Vagina (tissue), 2 donors: ENCODE data around the gene BSND. TPM values are rescaled to one million over a fixed set of nuclear protein-coding genes. Genes with fewer than 3 reads are reported as not detected.

ENCODE experiments used
- DNase-seq, 2 donors: peaks; one replicate each; pipeline ENCODE4 v3.0.0-alpha.2; 2017; ENCODE audit errors: extremely low spot score in 2 of 2
- H3K27ac ChIP-seq: fragments of 200-600 bp; sonication (generic); one replicate; pipeline ENCODE4 v1.5.1; 2019
- H3K27me3 ChIP-seq: fragments of 200-600 bp; sonication (generic); one replicate; pipeline ENCODE4 v1.5.1; 2019
- H3K36me3 ChIP-seq, 2 donors: fragments of 200-600 bp; sonication (generic); one replicate each; pipeline ENCODE4 v1.5.1; 2017 to 2019
- H3K4me1 ChIP-seq: fragments of 200-600 bp; sonication (generic); one replicate; pipeline ENCODE4 v1.5.1; 2019
- H3K4me3 ChIP-seq, 2 donors: fragments of 200-600 bp; sonication (generic); 1 replicate in 1 of 2; 2 replicates in 1 of 2; pipeline ENCODE4 v1.5.1; 2016 to 2019
- H3K9me3 ChIP-seq: fragments of 200-600 bp; sonication (generic); one replicate; pipeline ENCODE4 v1.5.1; 2019
- CTCF ChIP-seq, 3 experiments: fragments of 450-650 bp in 2 of 3; fragments of 200-600 bp in 1 of 3; sonication (generic) in 1 of 3; IDR thresholded peaks; one replicate each; pipeline ENCODE4 v1.5.1; 2017 to 2019; ENCODE audit warnings: antibody characterized with exemption in 3 of 3, mild to moderate bottlenecking in 2 of 3, moderate library complexity in 2 of 3
- POLR2A ChIP-seq, 2 donors: fragments of 450-650 bp; IDR thresholded peaks; one replicate each; pipeline ENCODE4 v1.6.1; 2017; ENCODE audit warnings: antibody characterized with exemption in 2 of 2, mild to moderate bottlenecking in 2 of 2, moderate library complexity in 2 of 2
- POLR2AphosphoS5 ChIP-seq, 2 donors: sonication (generic); formaldehyde crosslinking; IDR thresholded peaks; one replicate each; pipeline ENCODE4 v1.9.0; 2017; ENCODE audit warnings: antibody characterized with exemption in 2 of 2, mild to moderate bottlenecking in 2 of 2, low read depth in 1 of 2; ENCODE audit not compliant: insufficient read depth in 1 of 2
- intact Hi-C: fragments of 100-400 bp; cut with DNase I; formaldehyde crosslinking; loops from one replicate; pipeline ENCODE4 v1.15.1; 2023
- total RNA-seq: library from RNA; depleted of rRNA; stranded (reverse); fragments of >200 nt; gene quantifications from one replicate; pipeline ENCODE4 v1.2.3, GENCODE V29; 2016

Gene BSND
- total RNA-seq, 1 donor from 2014 or later, result not detected

- Histone ChIP-seq H3K9me3 (no peaks in the 10 kb centered on the region), H3K4me3 (peak within 1 kb of the TSS; percentile 35 to 42), H3K27me3 (no peaks in the 10 kb centered on the region), H3K4me1 (no peaks in the 10 kb centered on the region), H3K36me3 (no peaks in the 10 kb centered on the region), H3K27ac (no peak within 1 kb of the TSS)
- no peak for DNase-seq
- TF ChIP-seq POLR2AphosphoS5 (IDR thresholded peaks at IDR 0.05; ENCODE audit: insufficient read depth in 1 of 2, low read depth in 1 of 2), result no peak
- TF ChIP-seq POLR2A (IDR thresholded peaks at IDR 0.05), result no peak
- TF ChIP-seq CTCF (IDR thresholded peaks at IDR 0.05), result no peak
- intact Hi-C loops, result no loop called here
Observed at GRCh38 chr1:54980528-54981241, 18.0 kb upstream of the BSND start, which contains the start of gene TMEM61. Gene TMEM61, plus strand, starts transcription at chr1:54980628. Its CDS starts 438 bp downstream, at chr1:54981066.

- H3K4me1 ChIP-seq, result no peaks in the 10 kb centered on the region
- no peaks in the 10 kb centered on the region for H3K9me3 ChIP-seq
- no peak overlapping the region for H3K27ac ChIP-seq
- H3K4me3 ChIP-seq, result no peak overlapping the region
- no peaks in the 10 kb centered on the region for H3K36me3 ChIP-seq
- intact Hi-C loops, result no loop called here
- DNase-seq, result no peak
- TF ChIP-seq CTCF (IDR thresholded peaks at IDR 0.05) (no peak), POLR2A (IDR thresholded peaks at IDR 0.05) (no peak), POLR2AphosphoS5 (IDR thresholded peaks at IDR 0.05; ENCODE audit: insufficient read depth in 1 of 2, low read depth in 1 of 2) (no peak)
- H3K27me3 ChIP-seq, result no peaks in the 10 kb centered on the region
Observed at GRCh38 chr1:54981466-54981865, 17.3 kb upstream of the BSND start.

- Histone ChIP-seq H3K36me3 (no peaks in the 10 kb centered on the region), H3K4me1 (no peaks in the 10 kb centered on the region), H3K4me3 (no peak overlapping the region), H3K27me3 (no peaks in the 10 kb centered on the region), H3K9me3 (no peaks in the 10 kb centered on the region), H3K27ac (no peak overlapping the region)
- TF ChIP-seq POLR2A (IDR thresholded peaks at IDR 0.05) (no peak), CTCF (IDR thresholded peaks at IDR 0.05) (no peak), POLR2AphosphoS5 (IDR thresholded peaks at IDR 0.05; ENCODE audit: insufficient read depth in 1 of 2, low read depth in 1 of 2) (no peak)
- intact Hi-C loops, result no loop called here
- no peak for DNase-seq
Observed at GRCh38 chr1:54982739-54983138, 16.0 kb upstream of the BSND start.

GRCh38 chr1:54984131-54984842, 14.4 kb upstream of the BSND start:
- Histone ChIP-seq H3K36me3 (no peaks in the 10 kb centered on the region), H3K27ac (no peak overlapping the region), H3K27me3 (no peaks in the 10 kb centered on the region), H3K4me3 (no peak overlapping the region), H3K4me1 (no peaks in the 10 kb centered on the region), H3K9me3 (no peaks in the 10 kb centered on the region)
- TF ChIP-seq CTCF (IDR thresholded peaks at IDR 0.05) (no peak), POLR2AphosphoS5 (IDR thresholded peaks at IDR 0.05; ENCODE audit: insufficient read depth in 1 of 2, low read depth in 1 of 2) (no peak), POLR2A (IDR thresholded peaks at IDR 0.05) (no peak)
- intact Hi-C loops, result no loop called here
- no peak for DNase-seq

- Histone ChIP-seq H3K9me3 (no peaks in the 10 kb centered on the region), H3K27ac (no peak overlapping the region), H3K4me3 (no peak overlapping the region), H3K4me1 (no peaks in the 10 kb centered on the region), H3K36me3 (no peaks in the 10 kb centered on the region), H3K27me3 (no peaks in the 10 kb centered on the region)
- no peak for TF ChIP-seq POLR2AphosphoS5 (IDR thresholded peaks at IDR 0.05; ENCODE audit: insufficient read depth in 1 of 2, low read depth in 1 of 2)
- TF ChIP-seq POLR2A (IDR thresholded peaks at IDR 0.05), result no peak
- no peak for TF ChIP-seq CTCF (IDR thresholded peaks at IDR 0.05)
- intact Hi-C loops, result no loop called here
- no peak for DNase-seq
Observed at GRCh38 chr1:54985556-54985955, 13.2 kb upstream of the BSND start.
